ENCODE data around the gene SLC66A2. TPM values are rescaled to one million over a fixed set of nuclear protein-coding genes. Genes with fewer than 3 reads are reported as not detected.
A peak's percentile ranks its signal among the peaks of the same experiment; 100 is the strongest.

SLC66A2 gene
- total and polyA plus RNA-seq, 9 donors: 2.1 to 31.1 (median 27.0) TPM

- H3K27ac ChIP-seq: no peak overlapping the region
- intact Hi-C loops (cut with DNase I): loop anchor here in 1 of 4 donors (10.0 kb wide), 1 partner anchor 111 kb away; the partner anchor contains the start of gene RBFA
- peak; percentile 6 to 30 (median 16) for DNase-seq
- no peaks in the 10 kb centered on the region for H3K36me3 ChIP-seq
- 95 to 96% (median 95%) methylated on average over 26 of the region's 26 CpGs for WGBS, 3 donors
- no peak overlapping the region for H3K4me3 ChIP-seq
- no peaks in the 10 kb centered on the region for H3K27me3 ChIP-seq
- H3K4me1 ChIP-seq (ENCODE audit: insufficient read depth): peaks cover 13% of the 10 kb centered on the region
- TF ChIP-seq POLR2A (IDR thresholded peaks at IDR 0.05) (no peak), CTCF (IDR thresholded peaks at IDR 0.05) (no peak), EP300 (IDR thresholded peaks at IDR 0.05) (no peak)
- no peaks in the 10 kb centered on the region for H3K9me3 ChIP-seq
Observed at GRCh38 chr18:79923896-79924585, 27.4 kb downstream of the SLC66A2 start.

- no peak overlapping the region for H3K4me3 ChIP-seq
- 87 to 91% (median 91%) methylated on average over 17 of the region's 17 CpGs for WGBS, 3 donors
- TF ChIP-seq CTCF (IDR thresholded peaks at IDR 0.05): no peak
- no peak for TF ChIP-seq POLR2A (IDR thresholded peaks at IDR 0.05)
- no peak overlapping the region for H3K27ac ChIP-seq
- peak; percentile 7 to 32 (median 18) for DNase-seq
- no peaks in the 10 kb centered on the region for H3K9me3 ChIP-seq
- no peaks in the 10 kb centered on the region for H3K36me3 ChIP-seq
- intact Hi-C loops (cut with DNase I): loop anchor here in 1 of 4 donors (10.0 kb wide), 1 partner anchor 112 kb away; the partner anchor contains the start of gene RBFA
- H3K4me1 ChIP-seq (ENCODE audit: insufficient read depth): peaks cover 13% of the 10 kb centered on the region
- H3K27me3 ChIP-seq: no peaks in the 10 kb centered on the region
Observed at GRCh38 chr18:79922971-79923411, 28.5 kb downstream of the SLC66A2 start.

- no peak for TF ChIP-seq CTCF (IDR thresholded peaks at IDR 0.05)
- no peak for TF ChIP-seq POLR2A (IDR thresholded peaks at IDR 0.05)
- TF ChIP-seq EP300 (IDR thresholded peaks at IDR 0.05): no peak
- Histone ChIP-seq H3K27ac (no peak overlapping the region), H3K4me3 (no peak overlapping the region), H3K27me3 (no peaks in the 10 kb centered on the region), H3K9me3 (no peaks in the 10 kb centered on the region), H3K36me3 (no peaks in the 10 kb centered on the region), H3K4me1 (ENCODE audit: insufficient read depth) (peaks cover 13% of the 10 kb centered on the region)
- DNase-seq: peak; percentile 4 to 23 (median 11)
- intact Hi-C loops (cut with DNase I): loop anchor here in 1 of 4 donors (10.0 kb wide), 1 partner anchor 113 kb away; the partner anchor contains the start of gene RBFA
- 96 to 97% (median 96%) methylated on average over 24 of the region's 24 CpGs for WGBS, 3 donors
Observed at GRCh38 chr18:79921984-79922965, 29.2 kb downstream of the SLC66A2 start.

GRCh38 chr18:79919089-79919488, 32.4 kb downstream of the SLC66A2 start:
- H3K9me3 ChIP-seq: no peaks in the 10 kb centered on the region
- DNase-seq: peak in 3 of 5 donors; percentile 12 to 23 (median 16)
- no peaks in the 10 kb centered on the region for H3K36me3 ChIP-seq
- H3K27me3 ChIP-seq: no peaks in the 10 kb centered on the region
- WGBS, 3 donors: 94 to 96% (median 95%) methylated on average over 19 of the region's 19 CpGs
- no peak overlapping the region for H3K27ac ChIP-seq
- intact Hi-C loops (cut with DNase I): no loop called here
- no peak for TF ChIP-seq CTCF (IDR thresholded peaks at IDR 0.05)
- TF ChIP-seq POLR2A (IDR thresholded peaks at IDR 0.05): no peak
- TF ChIP-seq EP300 (IDR thresholded peaks at IDR 0.05): no peak
- no peak overlapping the region for H3K4me3 ChIP-seq
- peaks cover 2% of the 10 kb centered on the region for H3K4me1 ChIP-seq (ENCODE audit: insufficient read depth)
